PC-3 (cell line): ENCODE measurements around the gene TMEM108. TPM values are rescaled to one million over a fixed set of nuclear protein-coding genes. Genes with fewer than 3 reads are reported as not detected.

ENCODE experiments used
- ATAC-seq: fragments of 200-7000 bp; cut with Tn5 transposase; 2 replicates; pipeline ENCODE4 v1.9.1; 2020; ENCODE audit warnings: mild to moderate bottlenecking, moderate library complexity
- BruUV-seq: library from RNA; stranded (reverse); fragments of 400-500 nt; replicated peaks from 2 replicates; lab custom pipeline; 2021; lab: Mats Ljungman, UMichigan
- CTCF ChIA-PET: fragments of 300-600 bp; sonication (Branson Sonifier 250); formaldehyde crosslinking; loops from one replicate; lab custom pipeline; 2022; ENCODE audit warnings: antibody characterized with exemption; lab: Charles Lee
- POLR2A ChIA-PET: fragments of 300-600 bp; sonication (Branson Sonifier 250); formaldehyde crosslinking; loops from one replicate; lab custom pipeline; 2022; ENCODE audit warnings: antibody characterized with exemption; ENCODE audit not compliant: unreplicated experiment; lab: Charles Lee
- DNase-seq: peaks from one replicate; pipeline ENCODE4 v3.0.0-alpha.2; 2015
- H2AFZ ChIP-seq: fragments of 300-600 bp; sonication (generic); 2 replicates; pipeline ENCODE4 v1.6.0; 2016; ENCODE audit warnings: antibody characterized with exemption, low read length
- H3F3A ChIP-seq: fragments of 300-600 bp; sonication (generic); one replicate; pipeline ENCODE4 v1.6.0; 2017; ENCODE audit warnings: antibody characterized with exemption, low read length, control low read depth, mild to moderate bottlenecking; ENCODE audit not compliant: unreplicated experiment
- H3K27ac ChIP-seq: fragments of 300-600 bp; sonication (generic); 2 replicates; pipeline ENCODE4 v1.5.1; 2016; ENCODE audit warnings: mild to moderate bottlenecking, low read length
- H3K27me3 ChIP-seq: fragments of 300-600 bp; sonication (generic); 2 replicates; pipeline ENCODE4 v1.6.1; 2016; ENCODE audit warnings: low read length, mixed read lengths
- H3K36me3 ChIP-seq: fragments of 300-600 bp; sonication (generic); 2 replicates; pipeline ENCODE4 v1.6.1; 2016; ENCODE audit warnings: low read depth, mixed run types, low read length, mixed read lengths
- H3K4me1 ChIP-seq: fragments of 300-600 bp; sonication (generic); 2 replicates; pipeline ENCODE4 v1.5.1; 2016; ENCODE audit warnings: low read length; ENCODE audit not compliant: insufficient read depth
- H3K4me2 ChIP-seq: fragments of 300-600 bp; sonication (generic); 2 replicates; pipeline ENCODE4 v1.6.0; 2016; ENCODE audit warnings: low read length
- H3K4me3 ChIP-seq: fragments of 300-600 bp; sonication (generic); 2 replicates; pipeline ENCODE4 v1.5.1; 2016; ENCODE audit warnings: mild to moderate bottlenecking, low read length, mixed read lengths
- H3K79me2 ChIP-seq: fragments of 300-600 bp; sonication (generic); 2 replicates; pipeline ENCODE4 v1.6.1; 2017; ENCODE audit warnings: low read length, mixed read lengths
- H3K9ac ChIP-seq: fragments of 300-600 bp; sonication (generic); 2 replicates; pipeline ENCODE4 v1.6.0; 2016; ENCODE audit warnings: mild to moderate bottlenecking, low read length
- H3K9me2 ChIP-seq: fragments of 300-600 bp; sonication (generic); replicated peaks from 2 replicates; pipeline ENCODE4 v1.6.1; 2016; ENCODE audit warnings: mixed run types, low read length, mixed read lengths
- H3K9me3 ChIP-seq: fragments of 300-600 bp; sonication (generic); 2 replicates; pipeline ENCODE4 v1.6.1; 2016; ENCODE audit warnings: low read length, mixed read lengths
- H4K20me1 ChIP-seq: fragments of 300-600 bp; sonication (generic); 2 replicates; pipeline ENCODE4 v1.6.1; 2016; ENCODE audit warnings: low read length, mixed read lengths
- CTCF ChIP-seq: fragments of 300-600 bp; sonication (generic); conservative IDR thresholded peaks from 2 replicates; pipeline ENCODE4 v1.5.1; 2017; ENCODE audit warnings: antibody characterized with exemption, low read depth, mild to moderate bottlenecking, low read length
- EZH2 ChIP-seq: fragments of 300-600 bp; sonication (generic); IDR thresholded peaks from one replicate; pipeline ENCODE4 v1.6.1; 2017; ENCODE audit warnings: antibody characterized with exemption, mild to moderate bottlenecking, low read length; ENCODE audit not compliant: unreplicated experiment
- EZH2phosphoT487 ChIP-seq: fragments of 300-600 bp; sonication (generic); IDR thresholded peaks from 2 replicates; pipeline ENCODE4 v1.6.1; 2018; ENCODE audit warnings: mild to moderate bottlenecking, antibody characterized with exemption, low read length, borderline replicate concordance
- intact Hi-C: fragments of 100-400 bp; cut with micrococcal nuclease; formaldehyde crosslinking; loops from 2 replicates; pipeline ENCODE4 v1.9.0; 2023
- total RNA-seq: library from RNA; depleted of rRNA; stranded (reverse); fragments of >200 nt; gene quantifications from 2 replicates; pipeline ENCODE4 v1.2.3, GENCODE V29; 2014

TMEM108 gene
- total RNA-seq, 1 experiment from 2014 or later = not detected

- no peak overlapping the region for H3K27ac ChIP-seq
- H3K4me2 ChIP-seq = no peak overlapping the region
- peaks cover 11% of the 10 kb centered on the region for H3K4me1 ChIP-seq
- DNase-seq (no peak), ATAC-seq (no peak)
- CTCF ChIA-PET = no interaction called here
- no peaks in the 10 kb centered on the region for H3K9me2 ChIP-seq
- no peak overlapping the region for H2AFZ ChIP-seq
- H3K27me3 ChIP-seq = no peaks in the 10 kb centered on the region
- H3K79me2 ChIP-seq = no peaks in the 10 kb centered on the region
- TF ChIP-seq EZH2 (no peak), CTCF (no peak), EZH2phosphoT487 (no peak)
- no peaks in the 10 kb centered on the region for H3K36me3 ChIP-seq
- no peaks in the 10 kb centered on the region for H3K9me3 ChIP-seq
- no peak overlapping the region for H3K9ac ChIP-seq
- no peak overlapping the region for H3K4me3 ChIP-seq
- POLR2A ChIA-PET = no interaction called here
- no TSS peak for BruUV-seq
- H4K20me1 ChIP-seq = no peaks in the 10 kb centered on the region
- H3F3A ChIP-seq = no peaks in the 10 kb centered on the region
- intact Hi-C loops = no loop called here
These were observed 216.0 kb downstream of the TMEM108 start for GRCh38 chr3:133254151-133254550.

GRCh38 chr3:133254716-133255115 is 216.5 kb downstream of the TMEM108 start:
- CTCF ChIA-PET = no interaction called here
- POLR2A ChIA-PET = no interaction called here
- intact Hi-C loops = no loop called here

More at GRCh38 chr3:133254716-133255115, 216.5 kb downstream of the TMEM108 start:
- ATAC-seq (no peak), DNase-seq (no peak)
- H3K27me3 ChIP-seq = no peaks in the 10 kb centered on the region
- BruUV-seq = no TSS peak
- H3K27ac ChIP-seq = no peak overlapping the region
- H3F3A ChIP-seq = no peaks in the 10 kb centered on the region
- no peak overlapping the region for H2AFZ ChIP-seq
- H3K4me3 ChIP-seq = no peak overlapping the region
- H3K9me3 ChIP-seq = no peaks in the 10 kb centered on the region
- H4K20me1 ChIP-seq = no peaks in the 10 kb centered on the region
- no peak for TF ChIP-seq CTCF
- no peak for TF ChIP-seq EZH2
- TF ChIP-seq EZH2phosphoT487 = no peak
- no peaks in the 10 kb centered on the region for H3K79me2 ChIP-seq
- no peak overlapping the region for H3K4me2 ChIP-seq
- H3K36me3 ChIP-seq = no peaks in the 10 kb centered on the region
- no peaks in the 10 kb centered on the region for H3K9me2 ChIP-seq
- no peak overlapping the region for H3K9ac ChIP-seq
- H3K4me1 ChIP-seq = peaks cover 11% of the 10 kb centered on the region
